NCI-H460 (cell line): ENCODE results near the gene MIGA1. TPM values are rescaled to one million over a fixed set of nuclear protein-coding genes. Genes with fewer than 3 reads are reported as not detected.

Source experiments
- DNase-seq: peaks from one replicate; pipeline ENCODE4 v3.0.0-alpha.2; 2016; ENCODE audit warnings: low read depth; ENCODE audit errors: extremely low read depth
- total RNA-seq: library from RNA; depleted of rRNA; stranded (reverse); fragments of >200 nt; shearing (Covaris generic); gene quantifications from 2 replicates; pipeline ENCODE4 v1.2.3, GENCODE V29; 2014

MIGA1 gene
- total RNA-seq, 1 experiment from 2014 or later = 15.7 TPM

- no peak for DNase-seq
These were observed 62.1 kb downstream of the MIGA1 start for GRCh38 chr1:77841574-77841973.

- DNase-seq = no peak
These were observed 66.5 kb downstream of the MIGA1 start for GRCh38 chr1:77845951-77846350.

DNA sequence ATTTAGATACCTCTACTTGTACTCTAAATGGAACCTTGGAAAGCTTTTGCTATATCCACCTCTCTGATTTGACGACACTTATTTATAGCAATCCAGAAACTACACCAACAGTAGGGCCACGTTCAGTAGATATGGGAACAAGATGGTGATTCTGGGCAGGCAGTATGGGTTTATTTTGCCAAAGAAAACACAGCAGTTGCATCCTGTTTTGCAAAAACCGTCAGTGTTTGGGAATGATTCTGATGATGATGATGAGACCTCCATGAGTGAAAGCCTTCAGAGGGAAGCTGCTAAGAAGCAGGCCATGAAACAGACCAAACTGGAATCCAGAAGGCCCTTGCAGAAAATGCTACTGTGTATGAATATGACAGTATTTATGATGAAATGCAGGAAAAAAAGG, 67.5 kb downstream of the MIGA1 start:
- DNase-seq = no peak

DNA sequence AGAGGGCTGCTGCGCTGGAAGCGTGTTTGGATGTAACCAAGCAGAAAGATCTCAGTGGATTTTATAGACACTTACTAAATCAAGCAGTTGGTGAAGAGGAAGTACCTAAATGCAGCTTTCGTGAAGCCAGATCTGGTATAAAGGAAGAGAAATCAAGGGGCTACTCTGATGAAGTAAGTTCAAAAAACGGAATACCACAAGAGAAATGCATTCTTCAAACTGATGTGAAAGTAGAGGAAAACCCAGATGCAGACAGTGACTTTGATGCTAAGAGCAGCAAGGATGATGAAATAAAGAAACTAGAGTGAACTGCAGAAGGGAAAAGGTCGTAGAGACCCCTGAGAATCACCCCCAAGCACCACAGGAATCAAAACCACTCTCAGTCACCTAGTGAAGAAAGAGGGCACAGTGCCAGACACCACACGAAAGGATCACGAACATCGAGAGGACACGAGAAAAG, 68.2 kb downstream of the MIGA1 start:
- no peak for DNase-seq

DNA sequence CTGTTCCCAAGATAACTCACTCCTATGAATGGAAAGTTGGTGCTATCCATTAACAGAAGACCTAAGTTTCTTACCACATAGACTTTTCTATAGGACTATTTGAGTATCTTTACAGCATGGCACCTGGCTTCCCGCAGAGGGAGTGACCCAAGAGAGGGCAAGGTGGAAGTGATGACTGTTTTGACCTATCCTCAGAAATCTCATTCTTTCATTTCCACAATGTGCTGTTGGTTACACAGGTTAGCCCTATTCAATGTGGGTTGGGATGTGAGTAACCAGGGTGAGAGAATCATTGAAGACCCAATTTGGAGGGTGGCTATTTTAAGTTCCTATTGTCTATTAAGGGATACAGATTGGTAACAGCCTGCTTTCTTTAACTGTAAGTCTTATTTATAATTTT, 70.6 kb downstream of the MIGA1 start:
- no peak for DNase-seq

GRCh38 chr1:77857552-77857951, 78.1 kb downstream of the MIGA1 start:
- DNase-seq = no peak

GRCh38 chr1:77858725-77859124, 79.3 kb downstream of the MIGA1 start:
- no peak for DNase-seq

GRCh38 chr1:77859248-77859647, 79.8 kb downstream of the MIGA1 start:
- DNase-seq = no peak

GRCh38 chr1:77866296-77866695, 86.8 kb downstream of the MIGA1 start:
- DNase-seq = no peak

- DNase-seq = no peak
These were observed 93.2 kb downstream of the MIGA1 start for GRCh38 chr1:77872645-77873044.

DNA sequence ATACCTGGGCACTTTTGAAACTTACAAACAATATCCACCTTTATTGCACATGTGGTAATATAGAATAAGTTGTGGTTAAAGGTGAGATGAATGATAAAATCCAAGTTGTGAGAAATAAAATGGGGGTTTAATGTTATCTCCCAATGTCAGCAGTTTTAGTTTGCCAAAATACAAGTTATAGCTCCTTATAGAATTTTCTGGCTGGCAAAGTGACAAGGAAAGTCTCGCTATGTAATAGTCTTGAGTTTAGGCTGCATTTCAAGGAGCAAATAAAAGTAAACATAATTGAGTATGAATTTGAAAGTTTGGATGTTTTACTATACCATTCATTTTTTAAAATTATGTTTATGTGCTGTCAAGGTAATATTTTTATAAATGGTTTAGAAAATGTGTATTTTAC, 94.0 kb downstream of the MIGA1 start:
- no peak for DNase-seq

GRCh38 chr1:77874804-77875445, 95.5 kb downstream of the MIGA1 start:
- no peak for DNase-seq

- DNase-seq = no peak
These were observed 97.4 kb downstream of the MIGA1 start for GRCh38 chr1:77876884-77877283.

DNA sequence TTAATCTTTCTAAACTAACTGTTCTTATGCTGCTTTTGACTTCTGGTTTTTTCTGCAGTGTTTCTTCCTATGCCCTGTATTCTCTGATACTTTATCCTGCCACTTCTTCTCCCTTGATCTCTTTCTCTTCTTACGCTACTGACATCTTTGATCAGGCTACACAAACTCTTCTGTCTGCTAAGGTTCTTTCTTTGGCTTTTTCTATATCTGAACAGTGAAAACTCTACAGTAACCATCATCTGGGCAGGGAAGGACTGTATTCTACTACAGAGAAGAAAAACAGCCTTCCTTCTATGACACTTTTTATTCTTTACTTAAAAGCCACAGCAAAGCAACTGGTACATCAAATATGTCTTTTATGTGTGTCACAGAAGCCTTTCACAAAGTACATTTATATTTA, 101.6 kb downstream of the MIGA1 start:
- no peak for DNase-seq

GRCh38 chr1:77882411-77882810, 103.0 kb downstream of the MIGA1 start:
- no peak for DNase-seq

GRCh38 chr1:77888081-77888780, 108.8 kb downstream of the MIGA1 start, which contains the start of gene NEXN:
Gene NEXN, plus strand, starts transcription at chr1:77888624. Its CDS starts 27,483 bp downstream, at chr1:77916107.
- DNase-seq = no peak

DNA sequence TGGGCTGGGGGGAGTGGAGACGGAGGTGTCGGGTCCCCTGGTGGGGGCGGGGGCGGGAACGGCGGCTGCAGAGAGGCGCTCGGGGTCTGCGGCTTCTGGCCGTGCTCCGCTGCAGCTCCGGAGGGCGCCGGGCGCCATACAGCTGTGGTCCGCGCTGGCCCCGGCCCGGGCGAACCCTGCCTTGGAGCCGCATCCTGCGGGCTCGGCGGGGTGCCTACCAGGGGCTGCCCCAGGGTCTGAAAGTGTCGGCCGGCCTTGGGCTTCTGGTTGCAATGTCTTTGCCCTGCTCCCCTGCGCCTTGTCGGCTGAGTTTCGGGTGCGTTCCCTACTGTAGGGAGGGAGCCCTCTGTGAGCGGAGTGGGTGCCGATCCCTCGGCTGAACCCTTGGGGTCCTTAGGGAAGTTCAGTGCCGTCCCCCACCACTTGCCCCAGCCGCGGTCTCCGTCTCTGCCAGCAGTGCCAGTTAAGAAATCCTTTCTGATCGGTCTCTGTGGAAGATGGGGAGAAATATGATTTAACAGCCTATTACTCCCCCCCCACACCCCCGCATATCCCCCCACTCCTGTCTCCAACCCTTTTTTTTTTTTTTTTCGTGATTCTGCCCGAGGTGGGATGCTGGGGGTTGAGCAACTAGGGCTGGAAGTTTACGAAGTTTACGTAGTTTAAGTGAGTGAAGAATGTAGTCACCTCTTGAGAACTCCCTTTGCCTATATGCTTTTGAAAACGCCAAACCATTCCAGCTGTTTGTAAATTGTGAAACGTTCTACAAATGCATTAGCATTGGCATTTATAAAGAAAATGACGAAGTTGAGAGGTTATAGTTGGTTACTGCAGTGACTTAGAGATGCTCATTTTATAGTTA, 109.6 kb downstream of the MIGA1 start:
- DNase-seq = peak; percentile 16

DNA sequence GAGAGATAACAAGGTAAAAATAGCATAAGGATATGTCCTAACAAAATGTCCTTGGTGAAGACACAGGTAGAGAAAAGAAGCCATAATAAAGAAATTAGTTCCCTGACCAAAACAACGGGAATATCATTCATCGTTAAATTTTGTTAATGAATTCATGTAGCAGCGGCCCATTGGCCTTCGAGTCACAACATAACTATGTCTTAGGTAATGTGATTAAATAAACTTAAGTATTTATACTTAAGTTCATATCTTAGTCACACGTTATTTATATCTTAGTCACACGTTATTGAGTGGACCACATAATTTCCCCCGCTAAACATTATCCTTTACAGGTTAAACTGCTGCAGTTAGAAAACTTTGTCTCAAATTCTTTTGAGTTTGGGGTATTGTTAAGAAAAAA, 110.2 kb downstream of the MIGA1 start:
- no peak for DNase-seq

DNA sequence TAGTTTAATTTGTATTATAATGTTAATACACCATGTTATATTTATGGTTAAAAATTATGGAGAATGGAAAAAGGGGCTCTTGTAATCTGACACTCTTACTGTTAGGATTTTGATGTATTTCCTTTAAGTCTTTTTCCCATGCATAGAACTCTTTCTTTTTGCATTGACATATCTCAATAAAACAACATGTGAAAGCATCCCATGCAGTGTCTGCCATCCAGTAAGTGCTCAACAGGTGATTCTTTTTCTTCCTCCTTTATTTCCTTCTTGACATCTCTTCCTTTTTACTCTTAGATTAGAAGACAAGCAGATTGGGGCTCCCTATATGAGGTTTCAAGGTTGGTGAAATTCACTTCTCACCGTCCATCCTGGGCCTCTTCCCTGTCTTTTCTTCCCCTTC, 111.8 kb downstream of the MIGA1 start:
- no peak for DNase-seq

DNA sequence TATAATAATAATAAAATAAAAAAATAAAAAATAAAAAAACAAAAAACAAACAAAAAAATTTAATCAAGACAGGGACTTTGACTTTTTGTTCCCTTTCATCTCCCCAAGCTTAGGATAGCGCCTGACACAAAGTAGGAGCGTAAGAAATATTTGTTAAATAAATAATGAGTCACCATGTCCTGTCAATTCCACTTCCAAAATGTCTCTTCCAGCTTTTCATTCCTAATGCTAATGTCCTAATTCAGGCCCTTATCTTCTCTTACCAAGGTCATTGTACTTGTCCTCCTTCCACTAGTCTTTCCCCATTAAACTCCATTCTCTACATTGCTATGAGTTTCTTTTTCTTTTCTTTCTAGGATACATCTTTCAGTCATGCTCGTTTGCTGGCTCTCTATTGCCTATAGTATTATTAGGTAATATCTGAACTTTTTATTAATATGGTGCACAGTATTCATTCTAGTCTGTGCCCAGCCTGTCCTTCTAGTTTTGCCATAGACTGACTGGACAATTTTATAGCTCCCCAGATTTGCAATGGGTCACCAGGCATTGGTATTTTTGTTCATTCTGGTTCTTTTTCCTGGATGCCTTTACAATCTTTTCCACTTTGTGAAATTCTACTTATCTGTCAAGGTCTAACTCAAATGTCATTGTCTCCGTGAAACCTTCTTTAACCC, 120.3 kb downstream of the MIGA1 start:
- no peak for DNase-seq
